ENCODE data around the gene INPP4B. TPM values are rescaled to one million over a fixed set of nuclear protein-coding genes. Genes with fewer than 3 reads are reported as not detected.

Gene INPP4B
- total RNA-seq (2022; extraction: Qiagen RNA extraction; ENCODE audit: low read depth) = 5.3 to 8.9 TPM (median 6.9 TPM) in 5 replicates

GRCh38 chr4:142846108-142846728 is at the start of gene INPP4B:
Gene INPP4B, minus strand, starts transcription at chr4:142846301.

